GM12878 (cell line): ENCODE results near the gene CXCR6. TPM values are rescaled to one million over a fixed set of nuclear protein-coding genes. Genes with fewer than 3 reads are reported as not detected.

Source experiments
- ATAC-seq: fragments of 200-7000 bp; cut with Tn5 transposase; 3 replicates; pipeline ENCODE4 v1.9.1; 2020; ENCODE audit warnings: mild to moderate bottlenecking, moderate library complexity
- BruUV-seq: library from RNA; stranded (reverse); fragments of 400-500 nt; replicated peaks from 2 replicates; lab custom pipeline; 2021; lab: Mats Ljungman, UMichigan
- CTCF ChIA-PET: fragments of 300-600 bp; sonication (Branson Sonifier 250); formaldehyde crosslinking; extraction: SDS; loops from one replicate; lab custom pipeline; 2021; ENCODE audit warnings: inconsistent platforms; lab: Yijun Ruan, JAX
- POLR2A ChIA-PET: fragments of 350-600 bp; formaldehyde crosslinking; extraction: SDS; loops from one replicate; lab custom pipeline; 2021; ENCODE audit warnings: inconsistent platforms; lab: Charles Lee
- RAD21 ChIA-PET: fragments of 300-600 bp; sonication (Branson Sonifier 250); formaldehyde crosslinking; loops from one replicate; lab custom pipeline; 2023; ENCODE audit warnings: antibody characterized with exemption; ENCODE audit not compliant: unreplicated experiment; lab: Charles Lee
- SMC1A ChIA-PET: fragments of 300-600 bp; sonication (Branson Sonifier 250); formaldehyde crosslinking; loops from one replicate; lab custom pipeline; 2023; ENCODE audit not compliant: unreplicated experiment, uncharacterized antibody; lab: Charles Lee
- DNase-seq: peaks from one replicate; pipeline ENCODE4 v3.0.0-alpha.2; 2011; ENCODE audit warnings: low read depth, low spot score
- FAIRE-seq: peaks from 3 replicates; lab custom pipeline; 2011; peaks lifted over from hg19 to GRCh38; lab: Jason Lieb, UNC
- H2AFZ ChIP-seq: 2 replicates; pipeline ENCODE4 v1.6.0; 2011; ENCODE audit warnings: low read depth, low read length, control low read depth; ENCODE audit not compliant: control insufficient read depth
- H3K27ac ChIP-seq: 2 replicates; pipeline ENCODE4 v1.5.1; 2011; ENCODE audit warnings: control low read depth; ENCODE audit not compliant: control insufficient read depth, insufficient read depth
- H3K27me3 ChIP-seq, 2 experiments: replicated peaks in 1 of 2; 2 replicates each; pipeline versions ENCODE4 v1.6.0 to v1.6.1; 2011; ENCODE audit warnings: low read length in 1 of 2; ENCODE audit not compliant: control insufficient read depth in 2 of 2, insufficient read depth in 2 of 2
- H3K36me3 ChIP-seq, 2 experiments: 2 replicates each; pipeline ENCODE4 v1.5.1; 2011; ENCODE audit warnings: low read length in 1 of 2; ENCODE audit not compliant: control insufficient read depth in 2 of 2, insufficient read depth in 2 of 2
- H3K4me1 ChIP-seq: 2 replicates; pipeline ENCODE4 v1.6.1; 2011; ENCODE audit warnings: mild to moderate bottlenecking, low read length, moderate library complexity, mixed read lengths; ENCODE audit not compliant: control insufficient read depth, insufficient read depth
- H3K4me2 ChIP-seq: 2 replicates; pipeline ENCODE4 v1.6.0; 2011; ENCODE audit warnings: control low read depth; ENCODE audit not compliant: control insufficient read depth, insufficient read depth
- H3K4me3 ChIP-seq: fragments of 200-600 bp; sonication (generic); 2 replicates; pipeline ENCODE4 v1.5.1; 2016
- H3K79me2 ChIP-seq: 2 replicates; pipeline ENCODE4 v1.6.0; 2011; ENCODE audit warnings: low read length; ENCODE audit not compliant: control insufficient read depth, insufficient read depth
- H3K9ac ChIP-seq: 2 replicates; pipeline ENCODE4 v1.8.0; 2011; ENCODE audit warnings: low read length, control low read depth, mixed read lengths; ENCODE audit not compliant: control insufficient read depth, insufficient read depth
- H3K9me3 ChIP-seq: replicated peaks from 3 replicates; pipeline ENCODE4 v1.5.1; 2011; ENCODE audit warnings: mild to moderate bottlenecking, low read length; ENCODE audit not compliant: control insufficient read depth, insufficient read depth
- H4K20me1 ChIP-seq: 2 replicates; pipeline ENCODE4 v1.6.0; 2011; ENCODE audit not compliant: control insufficient read depth, insufficient read depth
- ATF2 ChIP-seq: IDR thresholded peaks from 2 replicates; pipeline ENCODE4 v1.6.1; 2012; ENCODE audit warnings: low read length, inconsistent platforms
- EED ChIP-seq: sonication (generic); IDR thresholded peaks from 2 replicates; pipeline ENCODE4 v1.6.1; 2016; ENCODE audit warnings: antibody characterized with exemption, low read depth
- EP300 ChIP-seq, 2 experiments: fragments of 150-350 bp in 1 of 2; IDR thresholded peaks; 2 replicates each; pipeline ENCODE4 v1.6.1; 2011 to 2012; ENCODE audit warnings: low read depth in 2 of 2, low read length in 2 of 2, borderline replicate concordance in 1 of 2, improper control_type of control experiment in 1 of 2, inconsistent platforms in 1 of 2; ENCODE audit not compliant: control insufficient read depth in 1 of 2
- MYC ChIP-seq: IDR thresholded peaks from 2 replicates; pipeline ENCODE4 v1.6.1; 2011; ENCODE audit warnings: mild to moderate bottlenecking, low read length, moderate library complexity, inconsistent platforms; ENCODE audit not compliant: insufficient read depth, insufficient replicate concordance, insufficient read length, severe bottlenecking
- NFIC ChIP-seq: IDR thresholded peaks from 2 replicates; pipeline ENCODE4 v1.6.1; 2012; ENCODE audit warnings: low read depth, mild to moderate bottlenecking, inconsistent platforms, low read length, moderate library complexity
- RCOR1 ChIP-seq: conservative IDR thresholded peaks from 2 replicates; pipeline ENCODE4 v1.6.1; 2012; ENCODE audit warnings: low read depth, low read length, improper control_type of control experiment
- SMAD1 ChIP-seq: fragments of 450-650 bp; IDR thresholded peaks from 2 replicates; pipeline ENCODE4 v1.6.1; 2018; ENCODE audit warnings: mild to moderate bottlenecking, low read depth; ENCODE audit not compliant: partially characterized antibody
- SMC3 ChIP-seq: IDR thresholded peaks from 2 replicates; pipeline ENCODE4 v1.6.1; 2011; ENCODE audit warnings: low read length, improper control_type of control experiment, borderline replicate concordance
- ZNF687 ChIP-seq: fragments of 450-650 bp; IDR thresholded peaks from 2 replicates; pipeline ENCODE4 v1.6.1; 2017; ENCODE audit warnings: mild to moderate bottlenecking, moderate library complexity
- WGBS: methylation state at CpG from one replicate; pipeline ENCODE4 v1.1.6; 2016; ENCODE audit warnings: low lambda C conversion rate; ENCODE audit not compliant: insufficient replicate concordance, insufficient coverage; ENCODE audit errors: missing lambda C conversion rate; 5-methylcytosine and 5-hydroxymethylcytosine counted together
- in situ Hi-C: fragments of 300-500 bp; cut with MboI; formaldehyde crosslinking; loops from 9 replicates; pipeline ENCODE4 v1.14.3; 2018; ENCODE audit warnings: mixed read lengths
- intact Hi-C: fragments of 100-400 bp; cut with micrococcal nuclease; formaldehyde crosslinking; loops from one replicate; pipeline ENCODE4 v1.14.2; 2022; ENCODE audit not compliant: unreplicated experiment
- polyA plus RNA-seq, 11 experiments: library from polyadenylated mRNA; depleted of rRNA in 4 of 11; unstranded in 6 of 11; stranded (reverse) in 5 of 11; fragments of >200 nt; fragmentation: Nextera tagmentation in 4 of 11; fragmentation: Illumina TruSeq in 1 of 11; extraction: Ambion mirVana in 4 of 11; extraction: Trizol in 1 of 11; gene quantifications; 1 replicate in 1 of 11; 2 replicates in 10 of 11; pipeline versions ENCODE4 v1.2.1 to v1.2.3, GENCODE V29; 2011 to 2016; ENCODE audit warnings: inconsistent platforms in 2 of 11, missing spikeins in 2 of 11, low read depth in 1 of 11
- total RNA-seq, 4 experiments: library from RNA; depleted of rRNA in 3 of 4; stranded (reverse); fragments of >200 nt in 3 of 4; fragmentation: Illumina TruSeq in 1 of 4; extraction: Trizol in 1 of 4; gene quantifications; 2 replicates each; pipeline versions ENCODE4 v1.2.1 to v1.2.3, GENCODE V29; 2013 to 2021

Gene CXCR6
- total and polyA plus RNA-seq, 10 of the 15 experiments (the other 5 are each of a cell fraction or from before 2014, with no cell fraction given) = 0.04 to 0.20 (median 0.12) TPM; not detected in 5

- TF ChIP-seq SMAD1 = no peak
Measured at GRCh38 chr3:45948311-45948781, 5.1 kb downstream of the CXCR6 start (continued).

- POLR2A ChIA-PET = no interaction called here
- BruUV-seq = no TSS peak
- Histone ChIP-seq H3K4me2 (no peak overlapping the region), H3K4me3 (no peak overlapping the region), H3K79me2 (no peaks in the 10 kb centered on the region), H3K4me1 (no peaks in the 10 kb centered on the region), H3K9ac (no peak overlapping the region), H3K9me3 (no peaks in the 10 kb centered on the region), H4K20me1 (no peaks in the 10 kb centered on the region), H3K36me3 (peaks cover 11 to 34% of the 10 kb centered on the region in 2 experiments), H3K27ac (no peak overlapping the region), H2AFZ (no peak overlapping the region), H3K27me3 (no peaks in the 10 kb centered on the region)
- 96% methylated on average over 6 of the region's 6 CpGs for WGBS
- CTCF ChIA-PET = interaction anchor here (5.9 kb wide), 1 partner anchor 129 kb away, joined by 53 read pairs; no protein-coding TSS in a partner anchor
- RAD21 ChIA-PET = no interaction called here
- intact Hi-C loops (no loop called here), in situ Hi-C loops (loop anchor here (5.0 to 10.0 kb wide), 2 partner anchors 266 to 423 kb away; partner anchors contain the start of gene CCR5)
- TF ChIP-seq ATF2 = no peak
- no peak for TF ChIP-seq NFIC
- no peak for TF ChIP-seq RCOR1
- no peak for TF ChIP-seq ZNF687
- TF ChIP-seq MYC = no peak
- TF ChIP-seq EED = no peak
- TF ChIP-seq EP300 (IDR thresholded peaks at IDR 0.05; ENCODE audit: borderline replicate concordance in 1 of 2, control insufficient read depth in 1 of 2, low read depth in 2 of 2, low read length in 2 of 2) = no peak
- no peak for TF ChIP-seq SMC3
- SMC1A ChIA-PET = interaction anchor here (2.2 kb wide), 1 partner anchor 128 kb away, joined by 8 read pairs; no protein-coding TSS in a partner anchor
- no peak for FAIRE-seq
- no peak for ATAC-seq
- DNase-seq = no peak
Measured at GRCh38 chr3:45948881-45949280, 5.6 kb downstream of the CXCR6 start.
